ENCODE results near the gene HOXA7.

- TF ChIP-seq ZNF274 (IDR thresholded peaks at IDR 0.05; ENCODE audit: low read depth, low read length) (no peak), YY1 (IDR thresholded peaks at IDR 0.05; ENCODE audit: insufficient read depth, insufficient read length) (no peak)
These were observed 11.1 kb downstream of the HOXA7 start for GRCh38 chr7:27145165-27145913.

Data from NT2/D1 (cell line).